ENCODE results near the gene DNAH9. TPM values are rescaled to one million over a fixed set of nuclear protein-coding genes. Genes with fewer than 3 reads are reported as not detected.

DNAH9 gene
- total and polyA plus RNA-seq, 2 of the 8 experiments (the other 6 are each of a cell fraction or from before 2014, with no cell fraction given): 0.21 to 0.86 TPM

GRCh38 chr17:11739351-11739750 is 141.1 kb downstream of the DNAH9 start:
- Histone ChIP-seq H3K14ac (ENCODE audit: insufficient read length) (no peak overlapping the region), H3K9ac (replicated peaks in 1 of 4; ENCODE audit: extremely low read depth in 1 of 4, low read depth in 3 of 4, low read length in 3 of 4) (no peak overlapping the region), H2AK5ac (ENCODE audit: low read depth, low read length) (no peak overlapping the region), H2AFZ (ENCODE audit: low read length) (no peak overlapping the region), H3K4me2 (ENCODE audit: insufficient read depth in 1 of 2, low read depth in 2 of 2, low read length in 2 of 2) (no peak overlapping the region), H3K56ac (replicated peaks; ENCODE audit: insufficient read length, low read depth, low read length) (no peak overlapping the region), H2BK120ac (replicated peaks; ENCODE audit: low read depth, low read length) (no peak overlapping the region), H3K79me1 (ENCODE audit: low read depth, low read length) (no peaks in the 10 kb centered on the region), H4K91ac (replicated peaks; ENCODE audit: insufficient read length, low read length) (no peak overlapping the region), H4K20me1 (replicated peaks in 1 of 2; ENCODE audit: control insufficient read depth in 1 of 2, insufficient read depth in 2 of 2, low read length in 2 of 2) (no peaks in the 10 kb centered on the region), H2BK20ac (ENCODE audit: low read length) (no peak overlapping the region), H4K5ac (ENCODE audit: insufficient read length, low read depth, low read length) (no peak overlapping the region), H3K4ac (replicated peaks; ENCODE audit: insufficient read length, low read depth, low read length) (no peak overlapping the region), H2BK5ac (ENCODE audit: low read depth, low read length) (no peak overlapping the region), H3K4me1 (replicated peaks in 1 of 4; ENCODE audit: control insufficient read depth in 3 of 4, insufficient read depth in 4 of 4, low read length in 3 of 4) (no peaks in the 10 kb centered on the region), H3K18ac (ENCODE audit: extremely low read depth, low read length) (no peak overlapping the region), H3K36me3 (ENCODE audit: control insufficient read depth in 2 of 4, insufficient read depth in 4 of 4, low read length in 3 of 4) (no peaks in the 10 kb centered on the region), H3K27me3 (replicated peaks in 1 of 4; ENCODE audit: control insufficient read depth in 3 of 4, extremely low read depth in 1 of 4, insufficient read depth in 3 of 4, low read length in 3 of 4) (no peaks in the 10 kb centered on the region), H3K23ac (ENCODE audit: insufficient read length) (no peak overlapping the region), H3K79me2 (ENCODE audit: control insufficient read depth in 1 of 2, insufficient read depth in 2 of 2, low read length in 2 of 2) (no peaks in the 10 kb centered on the region), H4K8ac (ENCODE audit: extremely low read depth, insufficient read depth, low read length) (no peak overlapping the region), H3K9me3 (ENCODE audit: insufficient read depth in 2 of 2, low read depth in 1 of 2, low read length in 1 of 2) (no peaks in the 10 kb centered on the region), H3K4me3 (ENCODE audit: extremely low read depth in 1 of 4, insufficient read depth in 2 of 4, low read depth in 3 of 4, low read length in 4 of 4) (no peak overlapping the region), H3K27ac (ENCODE audit: low read depth, low read length) (no peak overlapping the region), H2BK12ac (ENCODE audit: low read depth, low read length) (no peak overlapping the region), H3K23me2 (ENCODE audit: low read depth, low read length) (no peaks in the 10 kb centered on the region), H2BK15ac (ENCODE audit: low read length) (no peak overlapping the region)
- CTCF ChIA-PET (ENCODE audit: partially characterized antibody): interaction anchor here (0.8 to 1.0 kb wide), 2 partner anchors 95 to 445 kb away, joined by 3 read pairs; no protein-coding TSS in a partner anchor
- no peak for FAIRE-seq
- no peak for DNase-seq (ENCODE audit: low read depth in 1 of 2, low spot score in 2 of 2)
- no peak for TF ChIP-seq FOSL1 (IDR thresholded peaks at IDR 0.05; ENCODE audit: insufficient read depth, low read depth, low read length)
- no peak for TF ChIP-seq EP300 (IDR thresholded peaks at IDR 0.05; ENCODE audit: borderline replicate concordance in 1 of 2, low read depth in 2 of 2, low read length in 2 of 2)
- no peak for TF ChIP-seq GTF2F1 (IDR thresholded peaks at IDR 0.05; ENCODE audit: borderline replicate concordance, low read depth, low read length)
- TF ChIP-seq ZNF274 (IDR thresholded peaks at IDR 0.05; ENCODE audit: borderline replicate concordance, extremely low read depth, low read length): no peak
- TF ChIP-seq TCF12 (IDR thresholded peaks at IDR 0.05; ENCODE audit: low read depth, low read length): no peak
- POLR2A ChIA-PET (ENCODE audit: partially characterized antibody): no interaction called here
- 95% methylated on average over 5 of the region's 5 CpGs; no CpG with 5 or more reads in 1 of the 2 experiments for WGBS, 2 experiments (ENCODE audit: extremely low coverage in 1 of 2, insufficient coverage in 1 of 2, insufficient read length in 1 of 2, insufficient replicate concordance in 2 of 2, low coverage in 1 of 2, low lambda C conversion rate in 2 of 2, missing lambda C conversion rate in 1 of 2)

All from H1 (cell line).